A549 (cell line): ENCODE results near the gene UBR2. TPM values are rescaled to one million over a fixed set of nuclear protein-coding genes. Genes with fewer than 3 reads are reported as not detected.

Experiments used
- ATAC-seq, 2 experiments: fragments of 200-7000 bp in 1 of 2; fragments of >200 bp in 1 of 2; cut with Nextera tagmentation in 1 of 2; cut with Tn5 transposase in 1 of 2; 3 replicates each; pipeline versions ENCODE4 v1.8.0 to v1.9.1; 2018 to 2020; ENCODE audit warnings: mild to moderate bottlenecking in 1 of 2, moderate library complexity in 1 of 2
- CTCF ChIA-PET: fragments of 300-600 bp; sonication (Branson Sonifier 250); formaldehyde crosslinking; extraction: SDS; loops from one replicate; lab custom pipeline; 2021; ENCODE audit warnings: antibody characterized with exemption, inconsistent platforms; lab: Yijun Ruan, JAX
- POLR2A ChIA-PET: fragments of 350-600 bp; formaldehyde crosslinking; extraction: SDS; loops from one replicate; lab custom pipeline; 2021; ENCODE audit warnings: antibody characterized with exemption, inconsistent platforms; lab: Yijun Ruan, JAX
- DNase-seq, 2 experiments: peaks; one replicate each; pipeline versions ENCODE4 v3.0.0 to v3.0.0-alpha.2; 2011 to 2016; ENCODE audit warnings: low read depth in 1 of 2, low spot score in 1 of 2
- FAIRE-seq: peaks from 2 replicates; lab custom pipeline; 2011; peaks lifted over from hg19 to GRCh38; lab: Jason Lieb, UNC
- H3K27ac ChIP-seq, 2 experiments: fragments of >200 bp; sonication (Bioruptor Twin); formaldehyde crosslinking; 3 replicates each; pipeline ENCODE4 v1.5.1; 2016 to 2017
- H3K4me1 ChIP-seq: fragments of >200 bp; sonication (Bioruptor Twin); formaldehyde crosslinking; 3 replicates; pipeline ENCODE4 v1.6.1; 2016
- H3K4me2 ChIP-seq: fragments of >200 bp; sonication (Bioruptor Twin); formaldehyde crosslinking; 3 replicates; pipeline ENCODE4 v1.6.1; 2016
- H3K4me3 ChIP-seq: fragments of >200 bp; sonication (Bioruptor Twin); formaldehyde crosslinking; 3 replicates; pipeline ENCODE4 v1.5.1; 2016
- H3K9me3 ChIP-seq: fragments of >200 bp; sonication (Bioruptor Twin); formaldehyde crosslinking; 3 replicates; pipeline ENCODE4 v1.6.1; 2016
- BHLHE40 ChIP-seq: IDR thresholded peaks from 2 replicates; pipeline ENCODE4 v1.6.1; 2012; ENCODE audit warnings: low read depth, low read length, inconsistent platforms
- CBX2 ChIP-seq: fragments of 200-600 bp; sonication (generic); IDR thresholded peaks from 2 replicates; pipeline ENCODE4 v1.6.1; 2016; ENCODE audit warnings: low read depth, mild to moderate bottlenecking, borderline replicate concordance
- CBX8 ChIP-seq: fragments of 200-600 bp; sonication (generic); IDR thresholded peaks from 2 replicates; pipeline ENCODE4 v1.6.1; 2016
- CEBPB ChIP-seq, 2 experiments: fragments of >200 bp in 1 of 2; sonication (Bioruptor Twin) in 1 of 2; formaldehyde crosslinking in 1 of 2; IDR thresholded peaks; 2 replicates each; pipeline ENCODE4 v1.6.1; 2012 to 2016
- EHF ChIP-seq: fragments of 250-450 bp; sonication (Bioruptor Pico); IDR thresholded peaks from 2 replicates; pipeline ENCODE4 v1.5.0; 2020; ENCODE audit warnings: mild to moderate bottlenecking
- EHMT2 ChIP-seq: fragments of 200-600 bp; sonication (generic); IDR thresholded peaks from 2 replicates; pipeline ENCODE4 v1.6.1; 2016; ENCODE audit warnings: antibody characterized with exemption, low read depth, mild to moderate bottlenecking, moderate library complexity
- ELK1 ChIP-seq: fragments of 150-350 bp; IDR thresholded peaks from 2 replicates; pipeline ENCODE4 v1.6.1; 2014; ENCODE audit warnings: low read depth, mild to moderate bottlenecking, low read length
- EP300 ChIP-seq, 2 experiments: fragments of >200 bp; sonication (Bioruptor Twin); formaldehyde crosslinking; IDR thresholded peaks; 2 replicates in 1 of 2; 3 replicates in 1 of 2; pipeline ENCODE4 v1.6.1; 2016 to 2017
- FOSL2 ChIP-seq, 2 experiments: fragments of 450-650 bp in 1 of 2; fragments of >200 bp in 1 of 2; sonication (Bioruptor Twin) in 1 of 2; formaldehyde crosslinking; IDR thresholded peaks; 2 replicates each; pipeline versions ENCODE4 v1.5.0 to v1.6.1; 2016 to 2020; ENCODE audit warnings: mild to moderate bottlenecking in 1 of 2, moderate library complexity in 1 of 2
- FOXS1 ChIP-seq: fragments of 250-450 bp; sonication (Bioruptor Pico); IDR thresholded peaks from 2 replicates; pipeline ENCODE4 v1.5.0; 2020; ENCODE audit warnings: mild to moderate bottlenecking, moderate library complexity
- HDAC2 ChIP-seq: fragments of 200-600 bp; sonication (generic); IDR thresholded peaks from 2 replicates; pipeline ENCODE4 v1.6.1; 2016
- HMGXB4 ChIP-seq: fragments of 250-450 bp; sonication (Bioruptor Pico); IDR thresholded peaks from 2 replicates; pipeline ENCODE4 v1.5.0; 2021; ENCODE audit warnings: mild to moderate bottlenecking, moderate library complexity, borderline replicate concordance
- HOXB13 ChIP-seq: fragments of 250-450 bp; sonication (Bioruptor Pico); IDR thresholded peaks from 2 replicates; pipeline ENCODE4 v1.5.0; 2020; ENCODE audit warnings: low read depth, mild to moderate bottlenecking, moderate library complexity
- HOXB5 ChIP-seq: fragments of 250-450 bp; sonication (Bioruptor Pico); IDR thresholded peaks from 2 replicates; pipeline ENCODE4 v1.5.0; 2020; ENCODE audit warnings: mild to moderate bottlenecking, moderate library complexity
- KDM5A ChIP-seq: fragments of 200-600 bp; sonication (generic); IDR thresholded peaks from 2 replicates; pipeline ENCODE4 v1.6.1; 2016; ENCODE audit warnings: antibody characterized with exemption, mild to moderate bottlenecking
- MYC ChIP-seq: IDR thresholded peaks from 2 replicates; pipeline ENCODE4 v1.6.1; 2012; ENCODE audit warnings: mild to moderate bottlenecking, inconsistent platforms, low read length, improper control_type of control experiment, borderline replicate concordance
- NPAS2 ChIP-seq: fragments of 250-450 bp; sonication (Bioruptor Pico); IDR thresholded peaks from 2 replicates; pipeline ENCODE4 v1.8.0; 2022; ENCODE audit warnings: mild to moderate bottlenecking, moderate library complexity, borderline replicate concordance
- POLR2AphosphoS2 ChIP-seq: conservative IDR thresholded peaks from 2 replicates; pipeline ENCODE4 v1.6.1; 2012; ENCODE audit warnings: low read length, improper control_type of control experiment, inconsistent platforms
- RAD21 ChIP-seq, 2 experiments: fragments of >200 bp in 1 of 2; sonication (Bioruptor Twin) in 1 of 2; formaldehyde crosslinking in 1 of 2; IDR thresholded peaks in 1 of 2; conservative IDR thresholded peaks in 1 of 2; 2 replicates in 1 of 2; 3 replicates in 1 of 2; pipeline ENCODE4 v1.6.1; 2012 to 2018; ENCODE audit warnings: inconsistent platforms in 1 of 2
- RARB ChIP-seq: fragments of 250-450 bp; sonication (Bioruptor Pico); IDR thresholded peaks from 2 replicates; pipeline ENCODE4 v1.8.0; 2021; ENCODE audit warnings: mild to moderate bottlenecking, moderate library complexity
- REST ChIP-seq: fragments of 200-600 bp; sonication (generic); IDR thresholded peaks from 2 replicates; pipeline ENCODE4 v1.6.1; 2016; ENCODE audit warnings: antibody characterized with exemption, mild to moderate bottlenecking, moderate library complexity
- RFX5 ChIP-seq: fragments of 450-650 bp; IDR thresholded peaks from 2 replicates; pipeline ENCODE4 v1.7.1; 2014; ENCODE audit warnings: antibody characterized with exemption, mild to moderate bottlenecking, moderate library complexity
- TFCP2L1 ChIP-seq: fragments of 250-450 bp; sonication (Bioruptor Pico); IDR thresholded peaks from 2 replicates; pipeline ENCODE4 v1.5.0; 2021; ENCODE audit warnings: mild to moderate bottlenecking
- USF2 ChIP-seq: fragments of 450-650 bp; IDR thresholded peaks from 2 replicates; pipeline ENCODE4 v1.6.1; 2014; ENCODE audit warnings: antibody characterized with exemption
- ZFP36 ChIP-seq: fragments of 450-650 bp; IDR thresholded peaks from 2 replicates; pipeline ENCODE4 v1.6.1; 2014; ENCODE audit warnings: borderline replicate concordance; ENCODE audit not compliant: partially characterized antibody
- WGBS: methylation state at CpG from one replicate; pipeline ENCODE4 v1.1.6; 2017; ENCODE audit errors: missing lambda C conversion rate; 5-methylcytosine and 5-hydroxymethylcytosine counted together
- polyA plus RNA-seq, 4 experiments: library from polyadenylated mRNA; depleted of rRNA in 3 of 4; stranded (reverse); fragments of >200 nt; fragmentation: RNase III in 1 of 4; extraction: RNeasy Plus Mini Kit Qiagen cat#74134 plus additional on column Dnase treatment in 1 of 4; gene quantifications; 2 replicates in 3 of 4; 3 replicates in 1 of 4; pipeline ENCODE4 v1.2.3, GENCODE V29; 2011 to 2017
- TF ChIP-seq, protein P1 (sequence below): IDR thresholded peaks from 2 replicates; pipeline ENCODE4 v1.6.1; 2012

The UBR2 gene
- polyA plus RNA-seq, 2 of the 4 experiments (the other 2 are of a cell fraction), result 5.5 to 15.2 TPM

DNA sequence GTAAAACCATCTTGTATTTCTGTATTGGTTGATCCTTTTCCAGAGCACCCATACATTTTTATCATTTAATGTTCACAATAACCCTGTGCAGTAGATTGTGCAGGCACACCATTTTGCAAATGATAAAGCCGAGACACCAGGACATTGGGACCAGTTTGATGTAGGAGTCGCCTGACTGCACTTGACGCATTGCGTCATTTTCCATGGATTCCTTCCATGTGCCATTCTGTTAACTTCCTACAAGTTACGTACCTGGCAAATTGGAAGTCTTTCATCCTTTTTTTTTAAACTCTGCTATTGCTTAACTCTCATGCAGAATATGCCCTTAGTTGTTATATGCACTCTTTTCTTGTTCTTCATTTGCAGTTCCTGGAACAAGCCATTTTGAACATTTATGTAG is 115.5 kb downstream of the UBR2 start:
- no peak for FAIRE-seq
- no peak overlapping the region for H3K4me2 ChIP-seq
- ATAC-seq, result no peak
- no peak for DNase-seq
- no peaks in the 10 kb centered on the region for H3K4me1 ChIP-seq
- ChIA-PET CTCF (interaction anchor here (0.6 to 1.4 kb wide), 2 partner anchors 17 to 40 kb away, joined by 3 to 4 read pairs; no protein-coding TSS in a partner anchor), POLR2A (no interaction called here)
- H3K9me3 ChIP-seq, result no peaks in the 10 kb centered on the region
- H3K4me3 ChIP-seq, result no peak overlapping the region
- WGBS, result 95% methylated on average over 5 of the region's 5 CpGs
- no peak overlapping the region for H3K27ac ChIP-seq
- TF ChIP-seq POLR2AphosphoS2 (no peak), BHLHE40 (no peak), EHF (CRISPR knock-in tag) (no peak), HMGXB4 (CRISPR knock-in tag) (no peak), TFCP2L1 (CRISPR knock-in tag) (no peak), HOXB13 (CRISPR knock-in tag) (no peak)

DNA sequence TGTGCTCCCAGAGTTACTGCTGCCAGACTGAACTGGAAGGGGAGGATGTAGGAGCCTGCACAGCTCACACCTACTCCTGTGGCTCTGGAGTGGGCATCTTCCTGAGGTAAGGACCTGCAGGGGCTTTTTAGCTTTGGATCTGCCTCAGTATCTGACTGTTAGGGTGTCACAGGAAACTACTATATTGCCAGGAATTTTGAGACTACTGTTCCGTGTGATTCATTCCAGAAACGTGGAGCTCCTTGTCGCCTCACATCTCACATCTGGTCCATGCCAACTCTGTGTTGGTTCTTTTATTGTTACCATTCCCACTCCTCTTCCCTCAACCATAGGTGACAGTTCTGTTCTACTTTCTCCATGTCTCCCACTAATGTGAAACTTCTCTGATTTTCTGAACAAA is 124.5 kb downstream of the UBR2 start:
- no peak for ATAC-seq
- no peak for FAIRE-seq
- 81% methylated on average over 3 of the region's 3 CpGs for WGBS
- ChIA-PET POLR2A (no interaction called here), CTCF (interaction anchor here (1.1 to 1.4 kb wide), 3 partner anchors 10 to 190 kb away, joined by 3 read pairs; no protein-coding TSS in a partner anchor)
- no peak for DNase-seq
- Histone ChIP-seq H3K4me2 (no peak overlapping the region), H3K4me1 (no peaks in the 10 kb centered on the region), H3K27ac (no peak overlapping the region), H3K9me3 (no peaks in the 10 kb centered on the region), H3K4me3 (no peak overlapping the region)
- TF ChIP-seq HDAC2, result no peak
- no peak for TF ChIP-seq EHMT2
- no peak for TF ChIP-seq FOSL2 (IDR thresholded peaks at IDR 0.05)
- no peak for TF ChIP-seq FOSL2 (CRISPR knock-in tag; IDR thresholded peaks at IDR 0.05)
- TF ChIP-seq RFX5, result no peak
- no peak for TF ChIP-seq CEBPB (IDR thresholded peaks at IDR 0.05)
- no peak for TF ChIP-seq RAD21 (conservative IDR thresholded peaks at IDR 0.05 in 1 of 2, IDR thresholded peaks at IDR 0.05 in 1 of 2)
- no peak for TF ChIP-seq MYC
- TF ChIP-seq RARB (CRISPR knock-in tag), result no peak
- TF ChIP-seq, protein P1, sequence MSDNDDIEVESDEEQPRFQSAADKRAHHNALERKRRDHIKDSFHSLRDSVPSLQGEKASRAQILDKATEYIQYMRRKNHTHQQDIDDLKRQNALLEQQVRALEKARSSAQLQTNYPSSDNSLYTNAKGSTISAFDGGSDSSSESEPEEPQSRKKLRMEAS, result no peak
- TF ChIP-seq BHLHE40, result no peak
- no peak for TF ChIP-seq HOXB5 (CRISPR knock-in tag)
- no peak for TF ChIP-seq KDM5A
- no peak for TF ChIP-seq ELK1
- TF ChIP-seq TFCP2L1 (CRISPR knock-in tag), result no peak
- TF ChIP-seq CBX2, result no peak

GRCh38 chr6:42689371-42689770 is 125.5 kb downstream of the UBR2 start:
- ATAC-seq (no peak), FAIRE-seq (no peak), DNase-seq (no peak)
- Histone ChIP-seq H3K4me2 (no peak overlapping the region), H3K4me1 (no peaks in the 10 kb centered on the region), H3K27ac (no peak overlapping the region), H3K9me3 (no peaks in the 10 kb centered on the region), H3K4me3 (no peak overlapping the region)
- WGBS, result 77% methylated on average over 7 of the region's 7 CpGs
- ChIA-PET CTCF (interaction anchor here (1.3 to 4.5 kb wide), 4 partner anchors 8 to 188 kb away, joined by 3 to 13 read pairs (median 8); no protein-coding TSS in a partner anchor), POLR2A (no interaction called here)
- TF ChIP-seq, protein P1, result no peak
- TF ChIP-seq HOXB5 (CRISPR knock-in tag) (no peak), EHMT2 (no peak), USF2 (no peak), REST (no peak), RARB (CRISPR knock-in tag) (no peak), CBX8 (no peak), EP300 (IDR thresholded peaks at IDR 0.05) (no peak), FOXS1 (CRISPR knock-in tag) (no peak), NPAS2 (CRISPR knock-in tag) (no peak), ZFP36 (no peak)
